Caki2 (cell line): ENCODE data around the gene SP2. TPM values are rescaled to one million over a fixed set of nuclear protein-coding genes. Genes with fewer than 3 reads are reported as not detected.

ENCODE experiments used
- total RNA-seq: library from RNA; depleted of rRNA; stranded (reverse); fragments of >200 nt; shearing (Covaris generic); gene quantifications from 2 replicates; pipeline ENCODE4 v1.2.3, GENCODE V29; 2014; ENCODE audit warnings: low replicate concordance; rRNA removed

SP2 gene
- total RNA-seq, 1 experiment from 2014 or later, result 0.03 TPM

Other genes starting within 250 kb of the SP2 start
- gene KPNB1, start 246.3 kb upstream of the SP2 start, total RNA-seq, result 188 and 192 TPM in 2 replicates
- 0.17 and 0.74 TPM in 2 replicates for gene TBKBP1, start 202.1 kb upstream of the SP2 start, total RNA-seq
- not detected in 2 replicates for gene TBX21, start 163.0 kb upstream of the SP2 start, total RNA-seq
- 10.0 and 12.4 TPM in 2 replicates for gene OSBPL7, start 74.4 kb upstream of the SP2 start, total RNA-seq
- 61.4 and 63.9 TPM in 2 replicates for gene MRPL10, start 64.7 kb upstream of the SP2 start, total RNA-seq
- not detected in 2 replicates for gene LRRC46, start 64.6 kb upstream of the SP2 start, total RNA-seq
- gene SCRN2, start 55.0 kb upstream of the SP2 start, total RNA-seq, result 46.0 and 52.3 TPM in 2 replicates
- 2.4 and 4.6 TPM in 2 replicates for gene SP6, start 45.1 kb upstream of the SP2 start, total RNA-seq
- 77.0 and 96.8 TPM in 2 replicates for gene PNPO, start 45.3 kb downstream of the SP2 start, total RNA-seq
- gene PRR15L, start 61.6 kb downstream of the SP2 start, total RNA-seq, result not detected in 2 replicates
- gene CDK5RAP3, start 74.9 kb downstream of the SP2 start, total RNA-seq, result 89.8 and 102 TPM in 2 replicates
- not detected in 2 replicates for gene COPZ2, start 141.6 kb downstream of the SP2 start, total RNA-seq
- 31.9 and 36.2 TPM in 2 replicates for gene NFE2L1, start 152.1 kb downstream of the SP2 start, total RNA-seq
- gene CBX1, start 205.2 kb downstream of the SP2 start, total RNA-seq, result 14.4 and 26.1 TPM in 2 replicates
- gene SNX11, start 211.5 kb downstream of the SP2 start, total RNA-seq, result 24.8 and 26.0 TPM in 2 replicates